Neural cell (in vitro differentiated cells): ENCODE data around the gene CHST13. TPM values are rescaled to one million over a fixed set of nuclear protein-coding genes. Genes with fewer than 3 reads are reported as not detected.

Experiments used
- H2AFZ ChIP-seq: fragments of 200-600, 300-800 bp; sonication (generic), shearing (Covaris generic); 2 replicates; pipeline ENCODE4 v1.6.0; 2014; ENCODE audit warnings: low read depth, mild to moderate bottlenecking, antibody characterized with exemption, low read length, moderate library complexity
- H3F3A ChIP-seq: fragments of 200-600 bp; shearing (Covaris generic); 2 replicates; pipeline ENCODE4 v1.6.1; 2016; ENCODE audit warnings: mild to moderate bottlenecking, moderate library complexity, mixed read lengths, antibody characterized with exemption, low read length; ENCODE audit not compliant: insufficient read depth, poor library complexity, severe bottlenecking
- H3K27ac ChIP-seq: fragments of 200-600, 300-800 bp; sonication (generic), shearing (Covaris generic); 2 replicates; pipeline ENCODE4 v1.5.1; 2014; ENCODE audit warnings: mild to moderate bottlenecking, low read length, moderate library complexity
- H3K27me3 ChIP-seq: fragments of 300-800, 200-600 bp; sonication (generic), shearing (Covaris generic); 2 replicates; pipeline ENCODE4 v1.6.0; 2014; ENCODE audit warnings: mild to moderate bottlenecking, low read depth, low read length, moderate library complexity; ENCODE audit not compliant: insufficient read depth
- H3K36me3 ChIP-seq: fragments of 300-800, 200-600 bp; sonication (generic), shearing (Covaris generic); 2 replicates; pipeline ENCODE4 v1.5.1; 2014; ENCODE audit warnings: mild to moderate bottlenecking, antibody characterized with exemption, low read length, moderate library complexity; ENCODE audit not compliant: insufficient read depth
- H3K4me2 ChIP-seq: fragments of 300-800, 200-600 bp; sonication (generic), shearing (Covaris generic); 2 replicates; pipeline ENCODE4 v1.6.0; 2014; ENCODE audit warnings: mild to moderate bottlenecking, low read length
- H3K4me3 ChIP-seq: fragments of 300-800, 200-600 bp; sonication (generic), shearing (Covaris generic); 2 replicates; pipeline ENCODE4 v1.5.1; 2014; ENCODE audit warnings: mild to moderate bottlenecking, low read length, moderate library complexity
- H3K79me2 ChIP-seq: fragments of 200-600 bp; shearing (Covaris generic); replicated peaks from 2 replicates; pipeline ENCODE4 v1.6.0; 2014; ENCODE audit warnings: mild to moderate bottlenecking, low read length, moderate library complexity; ENCODE audit not compliant: insufficient read depth
- H3K9ac ChIP-seq: fragments of 300-800, 200-600 bp; sonication (generic), shearing (Covaris generic); 2 replicates; pipeline ENCODE4 v1.6.1; 2016; ENCODE audit warnings: mild to moderate bottlenecking, low read length, mixed read lengths
- H3K9me2 ChIP-seq: fragments of 200-600 bp; shearing (Covaris generic); 2 replicates; pipeline ENCODE4 v1.6.1; 2016; ENCODE audit warnings: mild to moderate bottlenecking, low read length, mixed read lengths; ENCODE audit not compliant: insufficient read depth
- H3K9me3 ChIP-seq: fragments of 200-600, 300-800 bp; sonication (generic), shearing (Covaris generic); 2 replicates; pipeline ENCODE4 v1.6.1; 2016; ENCODE audit warnings: mild to moderate bottlenecking, mixed run types, low read length, moderate library complexity, mixed read lengths
- H4K20me1 ChIP-seq: fragments of 200-600 bp; shearing (Covaris generic); 2 replicates; pipeline ENCODE4 v1.6.1; 2016; ENCODE audit warnings: mild to moderate bottlenecking, mixed run types; ENCODE audit not compliant: insufficient read depth
- CTCF ChIP-seq: fragments of 450-650 bp; IDR thresholded peaks from 2 replicates; pipeline ENCODE4 v1.5.1; 2014; ENCODE audit warnings: antibody characterized with exemption, mild to moderate bottlenecking, moderate library complexity; ENCODE audit not compliant: poor library complexity, severe bottlenecking
- EP300 ChIP-seq: fragments of 450-650 bp; conservative IDR thresholded peaks from 2 replicates; pipeline ENCODE4 v1.6.1; 2014; ENCODE audit warnings: antibody characterized with exemption, mild to moderate bottlenecking, moderate library complexity; ENCODE audit not compliant: poor library complexity, severe bottlenecking
- EZH2 ChIP-seq: fragments of 200-600, 300-800 bp; shearing (Covaris generic), sonication (generic); IDR thresholded peaks from 2 replicates; pipeline ENCODE4 v1.6.1; 2014; ENCODE audit warnings: antibody characterized with exemption, low read length, borderline replicate concordance, mild to moderate bottlenecking; ENCODE audit not compliant: insufficient read depth, poor library complexity, severe bottlenecking
- MXI1 ChIP-seq: fragments of 450-650 bp; conservative IDR thresholded peaks from 2 replicates; pipeline ENCODE4 v1.6.1; 2014; ENCODE audit warnings: antibody characterized with exemption, mild to moderate bottlenecking; ENCODE audit not compliant: poor library complexity, severe bottlenecking
- POLR2AphosphoS5 ChIP-seq: IDR thresholded peaks from 2 replicates; pipeline ENCODE4 v1.6.1; 2012
- RAD21 ChIP-seq: fragments of 450-650 bp; conservative IDR thresholded peaks from 2 replicates; pipeline ENCODE4 v1.6.1; 2014; ENCODE audit warnings: antibody characterized with exemption, mild to moderate bottlenecking, moderate library complexity
- SMC3 ChIP-seq: fragments of 450-650 bp; conservative IDR thresholded peaks from 2 replicates; pipeline ENCODE4 v1.6.1; 2014; ENCODE audit warnings: antibody characterized with exemption, mild to moderate bottlenecking, moderate library complexity; ENCODE audit not compliant: poor library complexity
- TAF1 ChIP-seq: IDR thresholded peaks from 2 replicates; pipeline ENCODE4 v1.6.1; 2012; ENCODE audit warnings: low read depth
- polyA plus RNA-seq: library from polyadenylated mRNA; depleted of rRNA; stranded (reverse); fragments of >200 nt; gene quantifications from 2 replicates; pipeline ENCODE4 v1.2.3, GENCODE V29; 2014
- TF ChIP-seq, protein P1 (sequence below): IDR thresholded peaks from 2 replicates; pipeline ENCODE4 v1.6.1; 2012; ENCODE audit warnings: borderline replicate concordance

CHST13 gene
- polyA plus RNA-seq, 1 donor from 2014 or later: not detected

DNA sequence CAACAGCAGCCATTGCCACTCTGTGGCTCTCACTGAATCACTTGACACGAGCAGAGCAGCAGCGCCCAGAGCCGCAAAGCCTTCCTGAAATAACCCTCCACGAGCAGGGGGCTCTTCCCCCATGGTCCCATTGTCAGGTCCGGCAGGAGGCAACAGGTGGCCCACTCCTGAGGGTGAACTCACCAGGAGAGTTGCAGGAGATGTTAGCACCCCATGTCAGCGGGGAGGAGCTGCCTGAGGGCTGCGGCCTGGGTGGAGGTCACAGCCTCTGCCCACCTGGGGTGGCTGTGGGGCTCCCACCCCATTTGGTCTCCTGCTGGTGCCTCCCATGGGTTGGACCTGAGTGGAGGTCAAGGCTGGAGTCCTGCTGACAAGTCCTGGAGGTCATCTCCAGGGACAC is 47.1 kb downstream of the CHST13 start:
- Histone ChIP-seq H3K27ac (no peak overlapping the region), H3K4me3 (no peak overlapping the region), H3K4me2 (no peak overlapping the region), H3F3A (no peaks in the 10 kb centered on the region), H3K36me3 (no peaks in the 10 kb centered on the region), H3K9me2 (no peaks in the 10 kb centered on the region), H4K20me1 (no peaks in the 10 kb centered on the region), H3K9me3 (no peaks in the 10 kb centered on the region), H3K9ac (no peak overlapping the region), H3K27me3 (no peaks in the 10 kb centered on the region), H3K79me2 (no peaks in the 10 kb centered on the region), H2AFZ (no peak overlapping the region)
- TF ChIP-seq RAD21 (no peak), MXI1 (no peak), TAF1 (no peak), POLR2AphosphoS5 (no peak), SMC3 (no peak), EZH2 (no peak), CTCF (no peak), EP300 (no peak)
- TF ChIP-seq, protein P1, sequence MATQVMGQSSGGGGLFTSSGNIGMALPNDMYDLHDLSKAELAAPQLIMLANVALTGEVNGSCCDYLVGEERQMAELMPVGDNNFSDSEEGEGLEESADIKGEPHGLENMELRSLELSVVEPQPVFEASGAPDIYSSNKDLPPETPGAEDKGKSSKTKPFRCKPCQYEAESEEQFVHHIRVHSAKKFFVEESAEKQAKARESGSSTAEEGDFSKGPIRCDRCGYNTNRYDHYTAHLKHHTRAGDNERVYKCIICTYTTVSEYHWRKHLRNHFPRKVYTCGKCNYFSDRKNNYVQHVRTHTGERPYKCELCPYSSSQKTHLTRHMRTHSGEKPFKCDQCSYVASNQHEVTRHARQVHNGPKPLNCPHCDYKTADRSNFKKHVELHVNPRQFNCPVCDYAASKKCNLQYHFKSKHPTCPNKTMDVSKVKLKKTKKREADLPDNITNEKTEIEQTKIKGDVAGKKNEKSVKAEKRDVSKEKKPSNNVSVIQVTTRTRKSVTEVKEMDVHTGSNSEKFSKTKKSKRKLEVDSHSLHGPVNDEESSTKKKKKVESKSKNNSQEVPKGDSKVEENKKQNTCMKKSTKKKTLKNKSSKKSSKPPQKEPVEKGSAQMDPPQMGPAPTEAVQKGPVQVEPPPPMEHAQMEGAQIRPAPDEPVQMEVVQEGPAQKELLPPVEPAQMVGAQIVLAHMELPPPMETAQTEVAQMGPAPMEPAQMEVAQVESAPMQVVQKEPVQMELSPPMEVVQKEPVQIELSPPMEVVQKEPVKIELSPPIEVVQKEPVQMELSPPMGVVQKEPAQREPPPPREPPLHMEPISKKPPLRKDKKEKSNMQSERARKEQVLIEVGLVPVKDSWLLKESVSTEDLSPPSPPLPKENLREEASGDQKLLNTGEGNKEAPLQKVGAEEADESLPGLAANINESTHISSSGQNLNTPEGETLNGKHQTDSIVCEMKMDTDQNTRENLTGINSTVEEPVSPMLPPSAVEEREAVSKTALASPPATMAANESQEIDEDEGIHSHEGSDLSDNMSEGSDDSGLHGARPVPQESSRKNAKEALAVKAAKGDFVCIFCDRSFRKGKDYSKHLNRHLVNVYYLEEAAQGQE: no peak

DNA sequence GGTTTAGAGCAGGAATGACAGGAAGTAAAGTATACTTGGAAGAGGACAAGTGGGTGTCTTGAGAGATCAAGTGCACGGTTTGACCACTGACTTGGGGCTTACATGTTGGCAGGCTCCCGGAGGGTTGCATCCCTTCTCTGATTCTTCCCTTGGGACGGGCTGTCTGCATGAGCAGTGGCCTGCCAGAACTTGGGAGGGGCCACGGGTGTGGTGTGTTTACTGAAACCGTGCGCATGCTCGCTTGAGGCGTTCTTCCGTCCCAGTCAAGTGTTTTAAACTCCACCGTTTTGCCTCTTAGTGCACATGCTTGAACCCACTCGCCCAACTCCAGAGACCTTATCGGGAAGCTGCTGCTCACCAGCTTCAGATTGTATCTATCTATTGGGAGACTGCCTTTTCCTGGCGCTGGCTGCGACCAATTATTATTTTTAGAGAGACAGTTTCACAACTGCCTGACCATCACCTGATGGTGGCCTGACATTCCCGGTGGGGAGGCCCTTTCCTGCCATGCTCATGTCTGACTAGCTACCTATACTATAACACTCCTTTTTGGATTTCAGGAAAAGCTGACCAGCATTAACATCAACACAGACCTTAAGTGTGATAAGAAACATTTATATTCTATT is 49.6 kb downstream of the CHST13 start:
- H3K4me3 ChIP-seq: no peak overlapping the region
- H3K9me3 ChIP-seq: no peaks in the 10 kb centered on the region
- H3K9me2 ChIP-seq: no peaks in the 10 kb centered on the region
- no peaks in the 10 kb centered on the region for H3K79me2 ChIP-seq
- H3F3A ChIP-seq: no peaks in the 10 kb centered on the region
- no peak overlapping the region for H3K4me2 ChIP-seq
- no peaks in the 10 kb centered on the region for H4K20me1 ChIP-seq
- H2AFZ ChIP-seq: no peak overlapping the region
- no peak overlapping the region for H3K9ac ChIP-seq
- H3K27me3 ChIP-seq: no peaks in the 10 kb centered on the region
- no peak overlapping the region for H3K27ac ChIP-seq
- TF ChIP-seq EZH2: no peak
- no peak for TF ChIP-seq SMC3
- no peak for TF ChIP-seq POLR2AphosphoS5
- TF ChIP-seq, protein P1: no peak
- no peak for TF ChIP-seq MXI1
- no peak for TF ChIP-seq TAF1
- no peak for TF ChIP-seq EP300
- no peak for TF ChIP-seq CTCF
- no peak for TF ChIP-seq RAD21
- H3K36me3 ChIP-seq: no peaks in the 10 kb centered on the region
